ENCODE measurements around the gene MGAT4A.

GRCh38 chr2:98751748-98752147 lies 20.8 kb upstream of the MGAT4A start:
- TF ChIP-seq CTCF (conservative IDR thresholded peaks at IDR 0.05; ENCODE audit: low read length) (no peak), EZH2phosphoT487 (IDR thresholded peaks at IDR 0.05; ENCODE audit: borderline replicate concordance, low read depth, low read length) (no peak)

Measured in OCI-LY7 (cell line).